ENCODE results near the gene MAP4. TPM values are rescaled to one million over a fixed set of nuclear protein-coding genes. Genes with fewer than 3 reads are reported as not detected.

The MAP4 gene
- total and polyA plus RNA-seq, 2 of the 13 experiments (the other 11 are each of a cell fraction or from before 2014, with no cell fraction given), result 33.1 to 38.7 TPM

- H3K27me3 ChIP-seq (ENCODE audit: control insufficient read depth in 1 of 2, insufficient read depth in 2 of 2, low read length in 2 of 2), result no peaks in the 10 kb centered on the region
- 0 out of 2 replicates have a peak, but pooled peaks have one; percentile 16 for TF ChIP-seq POLR2G (IDR thresholded peaks at IDR 0.05; ENCODE audit: low read depth, low read length)
- TF ChIP-seq ELF1 (CRISPR knock-in tag; IDR thresholded peaks at IDR 0.05), result no peak
- TF ChIP-seq AGO2 (optimal IDR thresholded peaks at IDR 0.05; ENCODE audit: low read depth, low read length), result peak; percentile 56
- TF ChIP-seq ZNF337 (CRISPR knock-in tag; IDR thresholded peaks at IDR 0.05; ENCODE audit: borderline replicate concordance, low read depth), result no peak
- TF ChIP-seq GZF1 (CRISPR knock-in tag; IDR thresholded peaks at IDR 0.05), result no peak
- TF ChIP-seq KDM2A (CRISPR knock-in tag; IDR thresholded peaks at IDR 0.05; ENCODE audit: borderline replicate concordance, low read depth), result peak; percentile 5; the same call in 1 of the 2 replicates
- TF ChIP-seq HNF4A (CRISPR knock-in tag; IDR thresholded peaks at IDR 0.05), result no peak
- no peaks in the 10 kb centered on the region for H3K9me3 ChIP-seq (ENCODE audit: low read length)
- no TSS peak for BruUV-seq (replicated peaks)
- H3K4me2 ChIP-seq (ENCODE audit: low read depth, low read length), result no peak overlapping the region
- DNase-seq (ENCODE audit: low spot score) (no peak), FAIRE-seq (no peak), ATAC-seq (no peak)
- no peak overlapping the region for H3K27ac ChIP-seq (ENCODE audit: extremely low read length, insufficient read depth, low read length)
- no peak overlapping the region for H3K4me3 ChIP-seq (replicated peaks in 1 of 3; ENCODE audit: insufficient read depth in 1 of 3, low read depth in 2 of 3, low read length in 3 of 3)
- WGBS (ENCODE audit: low lambda C conversion rate), result 100% methylated on average over 5 of the region's 10 CpGs
- H4K20me1 ChIP-seq (ENCODE audit: insufficient read depth, low read length), result no peaks in the 10 kb centered on the region
- no peaks in the 10 kb centered on the region for H3K4me1 ChIP-seq (ENCODE audit: insufficient read depth, low read length)
- H3K9ac ChIP-seq (ENCODE audit: insufficient read depth, low read depth, low read length), result no peak overlapping the region
- intact Hi-C loops (cut with micrococcal nuclease; ENCODE audit: unreplicated experiment), result no loop called here
- ChIA-PET CTCF (ENCODE audit: low intra/inter-chr PET ratio, low total read pairs) (no interaction called here), POLR2A (no interaction called here)
- H3K36me3 ChIP-seq (replicated peaks in 1 of 2; ENCODE audit: control insufficient read depth in 1 of 2, insufficient read depth in 2 of 2, low read length in 2 of 2), result peaks cover 52 to 94% of the 10 kb centered on the region in 2 experiments
- no peaks in the 10 kb centered on the region for H3K79me2 ChIP-seq (ENCODE audit: insufficient read depth, low read length)
- no peak overlapping the region for H2AFZ ChIP-seq (ENCODE audit: low read length)
- in situ Hi-C loops (cut with HindIII; ENCODE audit: extremely low pct_ligation_motif_present, low pct_unique_long_range_greater_than_20kb), result loop anchor here (10.0 kb wide), 1 partner anchor 308 kb away; no protein-coding TSS in a partner anchor
Measured at GRCh38 chr3:47846880-47847248, 169.4 kb downstream of the MAP4 start.

- no TSS peak for BruUV-seq (replicated peaks)
- TF ChIP-seq KDM2A (CRISPR knock-in tag; IDR thresholded peaks at IDR 0.05; ENCODE audit: borderline replicate concordance, low read depth) (peak; percentile 1; the same call in 1 of the 2 replicates), ELF3 (CRISPR knock-in tag; IDR thresholded peaks at IDR 0.05) (no peak), POLR2G (IDR thresholded peaks at IDR 0.05; ENCODE audit: low read depth, low read length) (0 out of 2 replicates have a peak, but pooled peaks have one; percentile 17), AGO2 (optimal IDR thresholded peaks at IDR 0.05; ENCODE audit: low read depth, low read length) (peak; percentile 79), ZNF552 (CRISPR knock-in tag; IDR thresholded peaks at IDR 0.05; ENCODE audit: borderline replicate concordance) (no peak)
Measured at GRCh38 chr3:47846186-47846879, 169.9 kb downstream of the MAP4 start.

More at GRCh38 chr3:47846186-47846879, 169.9 kb downstream of the MAP4 start:
- H3K9me3 ChIP-seq (ENCODE audit: low read length), result no peaks in the 10 kb centered on the region
- no peaks in the 10 kb centered on the region for H3K79me2 ChIP-seq (ENCODE audit: insufficient read depth, low read length)
- ATAC-seq, result no peak
- intact Hi-C loops (cut with micrococcal nuclease; ENCODE audit: unreplicated experiment), result no loop called here
- H3K4me2 ChIP-seq (ENCODE audit: low read depth, low read length), result no peak overlapping the region
- in situ Hi-C loops (cut with HindIII; ENCODE audit: extremely low pct_ligation_motif_present, low pct_unique_long_range_greater_than_20kb), result loop anchor here (10.0 kb wide), 1 partner anchor 308 kb away; no protein-coding TSS in a partner anchor
- no peaks in the 10 kb centered on the region for H4K20me1 ChIP-seq (ENCODE audit: insufficient read depth, low read length)
- H3K36me3 ChIP-seq (replicated peaks in 1 of 2; ENCODE audit: control insufficient read depth in 1 of 2, insufficient read depth in 2 of 2, low read length in 2 of 2), result peaks cover 56 to 98% of the 10 kb centered on the region in 2 experiments
- ChIA-PET POLR2A (no interaction called here), CTCF (ENCODE audit: low intra/inter-chr PET ratio, low total read pairs) (no interaction called here)
- H3K27me3 ChIP-seq (ENCODE audit: control insufficient read depth in 1 of 2, insufficient read depth in 2 of 2, low read length in 2 of 2), result no peaks in the 10 kb centered on the region
- FAIRE-seq, result no peak
- 100% methylated on average over 7 of the region's 37 CpGs for WGBS (ENCODE audit: low lambda C conversion rate)
- no peaks in the 10 kb centered on the region for H3K4me1 ChIP-seq (ENCODE audit: insufficient read depth, low read length)
- DNase-seq (ENCODE audit: low spot score), result no peak
- H2AFZ ChIP-seq (ENCODE audit: low read length), result no peak overlapping the region
- H3K9ac ChIP-seq (ENCODE audit: insufficient read depth, low read depth, low read length), result no peak overlapping the region
- no peak overlapping the region for H3K4me3 ChIP-seq (replicated peaks in 1 of 3; ENCODE audit: insufficient read depth in 1 of 3, low read depth in 2 of 3, low read length in 3 of 3)
- no peak overlapping the region for H3K27ac ChIP-seq (ENCODE audit: extremely low read length, insufficient read depth, low read length)
